Glutamatergic neuron (in vitro differentiated cells): ENCODE measurements around the gene WDR53. TPM values are rescaled to one million over a fixed set of nuclear protein-coding genes. Genes with fewer than 3 reads are reported as not detected.

ENCODE experiments used
- DNase-seq: peaks from one replicate; pipeline ENCODE4 v3.0.0; 2022
- H3K27ac Mint-ChIP-seq: one replicate; pipeline ENCODE4 v1.8.0; 2020; ENCODE audit warnings: mild to moderate bottlenecking, mixed read lengths, inconsistent platforms; ENCODE audit not compliant: unreplicated experiment
- H3K27me3 Mint-ChIP-seq: one replicate; pipeline ENCODE4 v1.8.0; 2020; ENCODE audit warnings: mild to moderate bottlenecking, moderate library complexity, mixed read lengths, inconsistent platforms; ENCODE audit not compliant: unreplicated experiment
- H3K36me3 Mint-ChIP-seq: one replicate; pipeline ENCODE4 v1.8.0; 2020; ENCODE audit warnings: mild to moderate bottlenecking, mixed read lengths, inconsistent platforms; ENCODE audit not compliant: unreplicated experiment
- H3K4me1 Mint-ChIP-seq: one replicate; pipeline ENCODE4 v1.8.0; 2020; ENCODE audit warnings: mild to moderate bottlenecking, low read depth, mixed read lengths, inconsistent platforms; ENCODE audit not compliant: unreplicated experiment
- H3K4me3 Mint-ChIP-seq: one replicate; pipeline ENCODE4 v1.8.0; 2020; ENCODE audit warnings: mild to moderate bottlenecking, mixed read lengths, inconsistent platforms; ENCODE audit not compliant: unreplicated experiment
- H3K9me3 Mint-ChIP-seq: one replicate; pipeline ENCODE4 v1.8.0; 2020; ENCODE audit warnings: mild to moderate bottlenecking, moderate library complexity, mixed read lengths, inconsistent platforms; ENCODE audit not compliant: unreplicated experiment
- CTCF ChIP-seq: fragments of 200-600 bp; sonication (generic); IDR thresholded peaks from one replicate; pipeline ENCODE4 v1.5.0; 2021; ENCODE audit not compliant: partially characterized antibody, unreplicated experiment
- total RNA-seq: library from RNA; stranded (reverse); fragmentation: NEBNext Ultra II Directional; extraction: Animal tissue kit (Norgen Biotek cat#: 25700); gene quantifications from one replicate; pipeline ENCODE4 v1.2.1, GENCODE V29; 2021; ENCODE audit not compliant: unreplicated experiment

WDR53 gene
- total RNA-seq, 1 donor from 2014 or later, result 7.8 TPM

DNA sequence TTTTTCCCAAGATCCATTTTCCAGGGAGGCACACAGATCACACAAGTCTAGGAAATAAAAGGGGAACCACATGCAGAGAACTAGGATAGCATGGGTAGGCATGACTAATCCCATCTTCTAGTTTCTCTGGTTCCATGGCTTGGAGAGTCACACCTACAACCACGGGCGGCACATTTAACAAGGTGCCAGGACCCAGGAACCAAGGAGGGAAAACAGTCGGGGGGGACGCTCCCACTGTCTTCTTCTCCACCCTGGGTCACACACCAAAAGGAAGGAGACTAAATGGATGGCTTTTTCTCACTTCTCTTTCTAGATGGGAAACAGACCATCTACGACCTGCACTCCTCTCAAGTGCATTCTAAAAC, 48.7 kb downstream of the WDR53 start:
- no peaks in the 10 kb centered on the region for H3K4me1 Mint-ChIP-seq
- no peak overlapping the region for H3K4me3 Mint-ChIP-seq
- H3K36me3 Mint-ChIP-seq, result peaks cover 33% of the 10 kb centered on the region
- H3K27me3 Mint-ChIP-seq, result no peaks in the 10 kb centered on the region
- TF ChIP-seq CTCF, result no peak
- DNase-seq, result peak; percentile 55
- H3K27ac Mint-ChIP-seq, result no peak overlapping the region
- peaks cover 19% of the 10 kb centered on the region for H3K9me3 Mint-ChIP-seq

GRCh38 chr3:196518966-196519717, 49.2 kb downstream of the WDR53 start:
- Mint-ChIP-seq H3K4me3 (no peak overlapping the region), H3K27ac (peak overlapping the region; percentile 18), H3K4me1 (no peaks in the 10 kb centered on the region), H3K36me3 (peaks cover 33% of the 10 kb centered on the region), H3K27me3 (no peaks in the 10 kb centered on the region), H3K9me3 (peaks cover 19% of the 10 kb centered on the region)
- DNase-seq, result peak; percentile 30
- TF ChIP-seq CTCF, result peak; percentile 23

GRCh38 chr3:196517919-196518318, 50.4 kb downstream of the WDR53 start:
- peaks cover 19% of the 10 kb centered on the region for H3K9me3 Mint-ChIP-seq
- H3K4me3 Mint-ChIP-seq, result no peak overlapping the region
- no peaks in the 10 kb centered on the region for H3K4me1 Mint-ChIP-seq
- H3K36me3 Mint-ChIP-seq, result peaks cover 33% of the 10 kb centered on the region
- no peaks in the 10 kb centered on the region for H3K27me3 Mint-ChIP-seq
- TF ChIP-seq CTCF, result no peak
- H3K27ac Mint-ChIP-seq, result no peak overlapping the region
- no peak for DNase-seq

DNA sequence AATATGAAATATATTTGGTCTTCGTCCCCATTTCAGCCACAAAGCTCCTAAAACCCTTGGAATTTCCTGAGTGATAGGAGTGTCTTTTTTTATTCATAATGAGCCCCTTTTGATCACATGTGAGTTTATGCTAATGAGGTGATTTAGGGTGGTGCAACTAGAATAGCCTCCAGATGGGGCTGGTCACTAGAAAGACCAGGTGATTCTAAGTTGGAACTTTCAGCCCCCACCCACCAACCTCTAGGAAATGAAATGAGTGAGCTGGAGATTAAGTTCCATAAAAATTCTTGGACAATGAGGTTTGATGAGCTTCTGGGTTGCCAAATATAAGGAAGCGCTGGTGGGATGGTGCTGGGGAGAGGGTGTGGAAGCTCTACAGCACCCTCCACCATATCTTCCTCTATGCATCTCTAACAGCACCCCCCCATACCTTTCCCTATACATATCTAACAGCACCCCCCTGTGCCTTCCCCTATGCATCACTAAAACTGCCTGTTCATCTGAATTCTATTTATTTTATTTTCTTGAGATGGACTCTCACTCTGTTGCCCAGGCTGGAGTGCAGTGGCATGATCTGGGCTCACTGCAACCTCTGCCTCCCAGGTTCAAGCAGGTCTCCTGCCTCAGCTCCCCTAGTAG, 51.1 kb downstream of the WDR53 start:
- no peak for DNase-seq
- no peaks in the 10 kb centered on the region for H3K4me1 Mint-ChIP-seq
- H3K9me3 Mint-ChIP-seq, result peaks cover 16% of the 10 kb centered on the region
- peaks cover 33% of the 10 kb centered on the region for H3K36me3 Mint-ChIP-seq
- H3K27ac Mint-ChIP-seq, result no peak overlapping the region
- H3K4me3 Mint-ChIP-seq, result no peak overlapping the region
- no peaks in the 10 kb centered on the region for H3K27me3 Mint-ChIP-seq
- TF ChIP-seq CTCF, result no peak
